ENCODE results near the gene NHLRC4.

NHLRC4 gene

DNA sequence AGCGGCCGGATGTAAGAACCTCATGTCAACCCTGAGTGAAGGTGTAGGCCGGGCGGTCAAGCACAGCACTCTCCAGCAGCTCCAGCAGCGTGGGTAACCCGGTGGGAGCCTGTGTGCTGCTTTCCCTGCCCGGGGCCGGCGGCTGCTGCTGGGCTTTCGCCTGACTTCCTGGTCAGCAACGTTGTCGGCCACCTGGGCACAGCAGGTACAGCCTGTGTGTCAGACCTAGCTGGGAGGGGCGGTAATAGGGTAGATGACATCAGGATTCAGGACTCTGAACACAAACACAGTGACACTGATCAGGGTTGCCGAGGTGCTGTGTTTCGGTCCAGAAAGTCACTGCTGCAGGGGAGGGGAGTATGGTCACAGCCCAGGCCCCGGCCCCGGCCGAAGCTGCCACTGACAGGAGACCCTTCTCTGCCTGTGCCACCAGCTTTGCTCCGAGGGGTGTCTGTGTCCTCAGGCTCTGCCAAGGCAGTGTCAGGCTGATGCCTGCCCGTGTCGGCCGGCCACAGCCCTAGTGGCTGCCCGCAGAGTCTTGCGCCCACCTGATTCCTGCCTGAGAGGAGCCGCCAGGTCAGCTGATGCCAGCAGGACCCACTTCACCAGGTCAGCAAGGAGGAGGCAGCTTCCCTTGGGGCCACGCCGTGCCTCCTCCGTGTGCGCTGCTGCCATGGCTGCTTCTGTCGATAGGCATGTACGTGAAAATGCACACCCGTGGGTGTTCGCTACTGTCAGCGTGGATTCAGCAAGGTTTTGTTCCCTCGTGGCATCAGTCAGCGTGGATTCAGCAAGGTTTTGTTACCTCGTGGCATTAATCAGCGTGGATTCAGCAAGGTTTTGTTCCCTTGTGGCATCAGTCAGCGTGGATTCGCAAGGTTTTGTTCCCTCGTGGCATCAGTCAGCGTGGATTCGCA, 32.3 kb downstream of the NHLRC4 start:
- no peak for DNase-seq (ENCODE audit: low read depth in 1 of 2, low spot score in 1 of 2)
- Histone ChIP-seq H3K27ac (replicated peaks) (no peak overlapping the region), H3K4me3 (replicated peaks; ENCODE audit: insufficient read depth, low read length) (no peak overlapping the region), H3K27me3 (ENCODE audit: insufficient read depth, poor library complexity, severe bottlenecking) (no peaks in the 10 kb centered on the region)
- TF ChIP-seq, protein P1, sequence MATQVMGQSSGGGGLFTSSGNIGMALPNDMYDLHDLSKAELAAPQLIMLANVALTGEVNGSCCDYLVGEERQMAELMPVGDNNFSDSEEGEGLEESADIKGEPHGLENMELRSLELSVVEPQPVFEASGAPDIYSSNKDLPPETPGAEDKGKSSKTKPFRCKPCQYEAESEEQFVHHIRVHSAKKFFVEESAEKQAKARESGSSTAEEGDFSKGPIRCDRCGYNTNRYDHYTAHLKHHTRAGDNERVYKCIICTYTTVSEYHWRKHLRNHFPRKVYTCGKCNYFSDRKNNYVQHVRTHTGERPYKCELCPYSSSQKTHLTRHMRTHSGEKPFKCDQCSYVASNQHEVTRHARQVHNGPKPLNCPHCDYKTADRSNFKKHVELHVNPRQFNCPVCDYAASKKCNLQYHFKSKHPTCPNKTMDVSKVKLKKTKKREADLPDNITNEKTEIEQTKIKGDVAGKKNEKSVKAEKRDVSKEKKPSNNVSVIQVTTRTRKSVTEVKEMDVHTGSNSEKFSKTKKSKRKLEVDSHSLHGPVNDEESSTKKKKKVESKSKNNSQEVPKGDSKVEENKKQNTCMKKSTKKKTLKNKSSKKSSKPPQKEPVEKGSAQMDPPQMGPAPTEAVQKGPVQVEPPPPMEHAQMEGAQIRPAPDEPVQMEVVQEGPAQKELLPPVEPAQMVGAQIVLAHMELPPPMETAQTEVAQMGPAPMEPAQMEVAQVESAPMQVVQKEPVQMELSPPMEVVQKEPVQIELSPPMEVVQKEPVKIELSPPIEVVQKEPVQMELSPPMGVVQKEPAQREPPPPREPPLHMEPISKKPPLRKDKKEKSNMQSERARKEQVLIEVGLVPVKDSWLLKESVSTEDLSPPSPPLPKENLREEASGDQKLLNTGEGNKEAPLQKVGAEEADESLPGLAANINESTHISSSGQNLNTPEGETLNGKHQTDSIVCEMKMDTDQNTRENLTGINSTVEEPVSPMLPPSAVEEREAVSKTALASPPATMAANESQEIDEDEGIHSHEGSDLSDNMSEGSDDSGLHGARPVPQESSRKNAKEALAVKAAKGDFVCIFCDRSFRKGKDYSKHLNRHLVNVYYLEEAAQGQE (IDR thresholded peaks at IDR 0.05; ENCODE audit: insufficient replicate concordance, low read depth): no peak
- TF ChIP-seq SPI1 (IDR thresholded peaks at IDR 0.05; ENCODE audit: borderline replicate concordance, low read depth): no peak
- no peak for TF ChIP-seq POLR2AphosphoS5 (IDR thresholded peaks at IDR 0.05; ENCODE audit: low read depth)
- TF ChIP-seq, protein P2, sequence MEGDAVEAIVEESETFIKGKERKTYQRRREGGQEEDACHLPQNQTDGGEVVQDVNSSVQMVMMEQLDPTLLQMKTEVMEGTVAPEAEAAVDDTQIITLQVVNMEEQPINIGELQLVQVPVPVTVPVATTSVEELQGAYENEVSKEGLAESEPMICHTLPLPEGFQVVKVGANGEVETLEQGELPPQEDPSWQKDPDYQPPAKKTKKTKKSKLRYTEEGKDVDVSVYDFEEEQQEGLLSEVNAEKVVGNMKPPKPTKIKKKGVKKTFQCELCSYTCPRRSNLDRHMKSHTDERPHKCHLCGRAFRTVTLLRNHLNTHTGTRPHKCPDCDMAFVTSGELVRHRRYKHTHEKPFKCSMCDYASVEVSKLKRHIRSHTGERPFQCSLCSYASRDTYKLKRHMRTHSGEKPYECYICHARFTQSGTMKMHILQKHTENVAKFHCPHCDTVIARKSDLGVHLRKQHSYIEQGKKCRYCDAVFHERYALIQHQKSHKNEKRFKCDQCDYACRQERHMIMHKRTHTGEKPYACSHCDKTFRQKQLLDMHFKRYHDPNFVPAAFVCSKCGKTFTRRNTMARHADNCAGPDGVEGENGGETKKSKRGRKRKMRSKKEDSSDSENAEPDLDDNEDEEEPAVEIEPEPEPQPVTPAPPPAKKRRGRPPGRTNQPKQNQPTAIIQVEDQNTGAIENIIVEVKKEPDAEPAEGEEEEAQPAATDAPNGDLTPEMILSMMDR (IDR thresholded peaks at IDR 0.05; ENCODE audit: insufficient read depth, low read length): no peak
- TF ChIP-seq GABPA (IDR thresholded peaks at IDR 0.05; ENCODE audit: low read depth): no peak

DNA sequence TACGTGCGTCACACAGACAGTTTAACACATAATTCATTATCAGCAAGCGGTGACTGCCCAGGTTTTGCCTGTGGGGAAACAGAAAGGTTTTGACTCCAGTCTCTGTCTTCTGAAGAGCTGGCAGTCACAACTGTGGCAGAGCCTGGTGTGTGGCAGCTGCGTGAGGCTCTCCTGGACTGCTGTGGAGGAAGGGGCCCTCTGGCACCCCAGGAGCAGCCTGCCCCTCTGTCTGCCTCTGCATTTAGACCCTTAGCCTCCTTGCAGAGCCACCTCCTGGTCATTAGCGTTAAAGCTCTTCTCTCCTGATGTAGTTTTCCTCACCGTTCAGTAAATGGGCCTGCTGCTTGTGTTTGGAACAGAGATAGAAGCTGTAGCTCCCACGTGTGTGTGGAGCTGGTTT, 34.0 kb downstream of the NHLRC4 start:
- H3K4me3 ChIP-seq (replicated peaks; ENCODE audit: insufficient read depth, low read length): no peak overlapping the region
- no peak overlapping the region for H3K27ac ChIP-seq (replicated peaks)
- H3K27me3 ChIP-seq (ENCODE audit: insufficient read depth, poor library complexity, severe bottlenecking): no peaks in the 10 kb centered on the region
- no peak for TF ChIP-seq POLR2AphosphoS5 (IDR thresholded peaks at IDR 0.05; ENCODE audit: low read depth)
- TF ChIP-seq SPI1 (IDR thresholded peaks at IDR 0.05; ENCODE audit: borderline replicate concordance, low read depth): no peak
- TF ChIP-seq, protein P2 (IDR thresholded peaks at IDR 0.05; ENCODE audit: insufficient read depth, low read length): peak; percentile 14
- TF ChIP-seq GABPA (IDR thresholded peaks at IDR 0.05; ENCODE audit: low read depth): no peak
- DNase-seq (ENCODE audit: low read depth in 1 of 2, low spot score in 1 of 2): peak in 1 of 2 experiments; percentile 39

- H3K4me3 ChIP-seq (replicated peaks; ENCODE audit: insufficient read depth, low read length): no peak overlapping the region
- TF ChIP-seq, protein P2 (IDR thresholded peaks at IDR 0.05; ENCODE audit: insufficient read depth, low read length): no peak
- TF ChIP-seq POLR2AphosphoS5 (IDR thresholded peaks at IDR 0.05; ENCODE audit: low read depth): no peak
- no peak for TF ChIP-seq GABPA (IDR thresholded peaks at IDR 0.05; ENCODE audit: low read depth)
- TF ChIP-seq, protein P1 (IDR thresholded peaks at IDR 0.05; ENCODE audit: insufficient replicate concordance, low read depth): no peak
- TF ChIP-seq SPI1 (IDR thresholded peaks at IDR 0.05; ENCODE audit: borderline replicate concordance, low read depth): no peak
- no peaks in the 10 kb centered on the region for H3K27me3 ChIP-seq (ENCODE audit: insufficient read depth, poor library complexity, severe bottlenecking)
- no peak for DNase-seq (ENCODE audit: low read depth in 1 of 2, low spot score in 1 of 2)
- H3K27ac ChIP-seq (replicated peaks): no peak overlapping the region
These were observed 37.1 kb downstream of the NHLRC4 start for GRCh38 chr16:603933-604332.
